Cardiac ventricle fibroblast (primary cell): ENCODE measurements around the gene VOPP1. TPM values are rescaled to one million over a fixed set of nuclear protein-coding genes. Genes with fewer than 3 reads are reported as not detected.

Experiments
- total RNA-seq: library from RNA; depleted of rRNA; stranded (reverse); fragments of >200 nt; gene quantifications from 2 replicates; pipeline ENCODE4 v1.2.3, GENCODE V29; 2015

Gene VOPP1, protein sequence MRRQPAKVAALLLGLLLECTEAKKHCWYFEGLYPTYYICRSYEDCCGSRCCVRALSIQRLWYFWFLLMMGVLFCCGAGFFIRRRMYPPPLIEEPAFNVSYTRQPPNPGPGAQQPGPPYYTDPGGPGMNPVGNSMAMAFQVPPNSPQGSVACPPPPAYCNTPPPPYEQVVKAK
- total RNA-seq: 37.6 and 38.3 TPM in 2 replicates

DNA sequence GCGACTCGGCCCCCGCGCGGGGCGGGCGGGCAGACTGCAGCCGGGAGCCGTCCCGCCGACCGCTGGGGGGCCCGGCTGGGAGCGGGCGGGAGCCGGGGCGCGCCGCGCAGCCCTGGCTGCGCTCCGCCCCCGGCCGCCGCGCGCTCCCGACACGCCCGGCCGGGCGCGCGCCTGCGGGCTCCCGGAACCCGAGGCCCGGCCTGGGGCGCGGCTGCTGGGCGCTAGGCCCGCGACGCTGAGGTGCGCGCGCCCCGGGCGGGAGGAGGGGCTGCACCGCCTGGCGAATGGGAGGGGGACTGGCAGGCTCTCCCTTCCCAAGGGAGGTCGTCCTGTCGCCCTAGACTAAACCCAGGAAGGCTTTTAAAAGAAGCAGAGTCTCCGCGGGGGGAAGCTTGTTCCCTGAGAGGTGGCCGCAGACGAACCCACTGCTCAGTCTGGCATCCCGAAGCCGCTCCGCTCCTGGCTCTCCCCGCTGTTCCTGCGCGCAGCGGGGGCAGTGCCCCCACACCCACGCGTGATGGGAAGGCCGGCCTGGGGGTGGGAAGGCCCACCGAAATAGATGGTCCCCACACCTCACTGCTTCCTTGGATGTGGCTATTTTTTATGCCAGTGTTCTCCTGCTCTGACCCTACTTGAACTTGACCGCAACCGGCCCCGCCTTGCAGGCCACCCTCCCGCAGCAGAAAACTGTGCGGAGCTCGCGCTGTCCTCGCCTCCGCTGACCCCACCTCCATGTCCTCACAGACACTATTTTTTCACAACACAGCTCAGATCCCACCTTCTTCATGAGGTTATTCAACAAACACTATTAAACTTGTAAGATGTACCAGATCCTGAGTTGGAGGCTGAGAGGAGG lies at the start of gene VOPP1:
VOPP1 (minus strand) TSS at position 125 of the 856 bp plus-strand sequence. CDS start 178 bp downstream, outside the sequence.

Other genes with a start within 250 kb of the VOPP1 start
- 11.1 and 32.8 TPM in 2 replicates for gene LANCL2, start 207.2 kb downstream of the VOPP1 start, total RNA-seq